SK-N-SH treated with all-trans-retinoic acid at 6 μM for 48 hours (cell line): ENCODE data around the gene EARS2.

Experiments
- CSRNP3 ChIP-seq: fragments of 250-450 bp; sonication (Bioruptor Pico); IDR thresholded peaks from 2 replicates; pipeline ENCODE4 v1.5.1; 2021; ENCODE audit warnings: mild to moderate bottlenecking, moderate library complexity
- GLIS3 ChIP-seq: fragments of 250-450 bp; sonication (Bioruptor Pico); IDR thresholded peaks from 2 replicates; pipeline ENCODE4 v1.5.0; 2020; ENCODE audit warnings: mild to moderate bottlenecking, moderate library complexity
- PATZ1 ChIP-seq: fragments of 250-450 bp; sonication (Bioruptor Pico); IDR thresholded peaks from 2 replicates; pipeline ENCODE4 v1.8.0; 2020; ENCODE audit warnings: mild to moderate bottlenecking, moderate library complexity, borderline replicate concordance
- SNAI2 ChIP-seq: fragments of 250-450 bp; sonication (Bioruptor Pico); IDR thresholded peaks from 2 replicates; pipeline ENCODE4 v1.5.0; 2020; ENCODE audit warnings: mild to moderate bottlenecking, moderate library complexity
- TCF4 ChIP-seq: fragments of 250-450 bp; sonication (Bioruptor Pico); IDR thresholded peaks from 2 replicates; pipeline ENCODE4 v1.8.0; 2021; ENCODE audit warnings: mild to moderate bottlenecking, moderate library complexity, borderline replicate concordance
- ZC3H10 ChIP-seq: fragments of 250-450 bp; sonication (Bioruptor Pico); IDR thresholded peaks from 2 replicates; pipeline ENCODE4 v1.5.1; 2021; ENCODE audit warnings: mild to moderate bottlenecking, moderate library complexity
- TF ChIP-seq, protein P1 (sequence below): fragments of 250-450 bp; sonication (Bioruptor Pico); IDR thresholded peaks from 2 replicates; pipeline ENCODE4 v1.5.0; 2020; ENCODE audit warnings: mild to moderate bottlenecking, moderate library complexity
- TF ChIP-seq, protein P2 (sequence below): fragments of 250-450 bp; sonication (Bioruptor Pico); IDR thresholded peaks from 2 replicates; pipeline ENCODE4 v1.8.0; 2021; ENCODE audit warnings: low read depth, mild to moderate bottlenecking, moderate library complexity, borderline replicate concordance

DNA sequence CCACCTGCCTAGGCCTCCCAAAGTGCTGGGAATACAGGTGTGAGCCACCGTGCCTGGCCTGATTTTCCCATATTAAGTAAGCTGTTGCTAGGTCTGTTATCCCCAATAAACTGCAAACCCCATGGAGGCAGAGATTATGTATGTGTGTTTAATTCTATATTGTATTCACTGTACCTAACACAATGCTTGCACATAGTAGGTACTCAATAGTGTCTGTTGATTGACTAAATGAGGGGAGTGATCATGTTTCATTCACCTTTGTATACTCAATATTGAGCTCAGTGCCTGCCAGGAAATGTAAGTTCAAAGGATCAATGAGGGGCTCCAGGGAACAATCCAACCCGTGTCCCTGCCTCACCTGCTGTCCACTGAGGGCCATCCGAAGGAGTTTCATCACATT is 32.3 kb downstream of the EARS2 start:
- TF ChIP-seq GLIS3 (CRISPR knock-in tag): no peak
- TF ChIP-seq PATZ1 (CRISPR knock-in tag): no peak
- TF ChIP-seq, protein P1, sequence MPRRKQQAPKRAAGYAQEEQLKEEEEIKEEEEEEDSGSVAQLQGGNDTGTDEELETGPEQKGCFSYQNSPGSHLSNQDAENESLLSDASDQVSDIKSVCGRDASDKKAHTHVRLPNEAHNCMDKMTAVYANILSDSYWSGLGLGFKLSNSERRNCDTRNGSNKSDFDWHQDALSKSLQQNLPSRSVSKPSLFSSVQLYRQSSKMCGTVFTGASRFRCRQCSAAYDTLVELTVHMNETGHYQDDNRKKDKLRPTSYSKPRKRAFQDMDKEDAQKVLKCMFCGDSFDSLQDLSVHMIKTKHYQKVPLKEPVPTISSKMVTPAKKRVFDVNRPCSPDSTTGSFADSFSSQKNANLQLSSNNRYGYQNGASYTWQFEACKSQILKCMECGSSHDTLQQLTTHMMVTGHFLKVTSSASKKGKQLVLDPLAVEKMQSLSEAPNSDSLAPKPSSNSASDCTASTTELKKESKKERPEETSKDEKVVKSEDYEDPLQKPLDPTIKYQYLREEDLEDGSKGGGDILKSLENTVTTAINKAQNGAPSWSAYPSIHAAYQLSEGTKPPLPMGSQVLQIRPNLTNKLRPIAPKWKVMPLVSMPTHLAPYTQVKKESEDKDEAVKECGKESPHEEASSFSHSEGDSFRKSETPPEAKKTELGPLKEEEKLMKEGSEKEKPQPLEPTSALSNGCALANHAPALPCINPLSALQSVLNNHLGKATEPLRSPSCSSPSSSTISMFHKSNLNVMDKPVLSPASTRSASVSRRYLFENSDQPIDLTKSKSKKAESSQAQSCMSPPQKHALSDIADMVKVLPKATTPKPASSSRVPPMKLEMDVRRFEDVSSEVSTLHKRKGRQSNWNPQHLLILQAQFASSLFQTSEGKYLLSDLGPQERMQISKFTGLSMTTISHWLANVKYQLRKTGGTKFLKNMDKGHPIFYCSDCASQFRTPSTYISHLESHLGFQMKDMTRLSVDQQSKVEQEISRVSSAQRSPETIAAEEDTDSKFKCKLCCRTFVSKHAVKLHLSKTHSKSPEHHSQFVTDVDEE (CRISPR knock-in tag): no peak
- TF ChIP-seq, protein P2, sequence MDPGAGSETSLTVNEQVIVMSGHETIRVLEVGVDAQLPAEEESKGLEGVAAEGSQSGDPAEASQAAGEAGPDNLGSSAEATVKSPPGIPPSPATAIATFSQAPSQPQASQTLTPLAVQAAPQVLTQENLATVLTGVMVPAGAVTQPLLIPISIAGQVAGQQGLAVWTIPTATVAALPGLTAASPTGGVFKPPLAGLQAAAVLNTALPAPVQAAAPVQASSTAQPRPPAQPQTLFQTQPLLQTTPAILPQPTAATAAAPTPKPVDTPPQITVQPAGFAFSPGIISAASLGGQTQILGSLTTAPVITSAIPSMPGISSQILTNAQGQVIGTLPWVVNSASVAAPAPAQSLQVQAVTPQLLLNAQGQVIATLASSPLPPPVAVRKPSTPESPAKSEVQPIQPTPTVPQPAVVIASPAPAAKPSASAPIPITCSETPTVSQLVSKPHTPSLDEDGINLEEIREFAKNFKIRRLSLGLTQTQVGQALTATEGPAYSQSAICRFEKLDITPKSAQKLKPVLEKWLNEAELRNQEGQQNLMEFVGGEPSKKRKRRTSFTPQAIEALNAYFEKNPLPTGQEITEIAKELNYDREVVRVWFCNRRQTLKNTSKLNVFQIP (CRISPR knock-in tag): no peak
- TF ChIP-seq SNAI2: no peak
- TF ChIP-seq TCF4: no peak
- TF ChIP-seq ZC3H10 (CRISPR knock-in tag): no peak
- no peak for TF ChIP-seq CSRNP3 (CRISPR knock-in tag)
